Measurements from ENCODE around the gene ASIC1. TPM values are rescaled to one million over a fixed set of nuclear protein-coding genes. Genes with fewer than 3 reads are reported as not detected.

Gene ASIC1
- total RNA-seq, 2 experiments from 2014 or later, result 0.91 to 0.98 TPM

DNA sequence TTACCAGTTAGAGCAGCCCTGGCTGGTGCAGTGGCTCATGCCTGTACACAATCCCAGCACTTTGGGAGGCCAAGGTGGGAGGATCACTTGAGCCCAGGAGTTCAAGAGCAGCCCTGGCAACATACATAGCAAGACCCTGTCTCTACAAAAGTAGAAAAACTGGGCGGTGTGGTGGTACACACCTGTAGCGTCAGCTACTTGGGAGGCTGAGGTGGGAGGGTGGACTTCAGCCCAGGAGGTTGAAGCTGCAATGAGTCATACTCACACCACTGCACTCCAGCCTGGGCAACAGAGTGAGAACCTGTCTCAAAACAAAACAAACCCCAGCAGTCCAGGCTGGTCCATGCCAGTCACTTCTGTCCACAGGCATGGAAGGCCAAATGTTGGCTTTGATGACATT, 62.0 kb downstream of the ASIC1 start:
- H3K4me3 Mint-ChIP-seq, result no peak overlapping the region
- H3K36me3 Mint-ChIP-seq (ENCODE audit: low read depth), result peaks cover 49% of the 10 kb centered on the region
- no peak overlapping the region for H3K27ac Mint-ChIP-seq
- H3K9me3 Mint-ChIP-seq, result no peaks in the 10 kb centered on the region
- CTCF ChIA-PET, result interaction anchor here (1.8 to 4.2 kb wide), 2 partner anchors 8 to 9 kb away, joined by 4 to 27 read pairs; partner anchors contain the start of gene COX14
- H3K4me1 Mint-ChIP-seq, result peaks cover 17% of the 10 kb centered on the region
- no peak for DNase-seq
- no peaks in the 10 kb centered on the region for H3K27me3 Mint-ChIP-seq
- POLR2A ChIA-PET, result interaction anchor here (1.0 to 5.4 kb wide), 3 partner anchors 8 to 18 kb away, joined by 3 to 39 read pairs (median 4); partner anchors contain the start of gene COX14

DNA sequence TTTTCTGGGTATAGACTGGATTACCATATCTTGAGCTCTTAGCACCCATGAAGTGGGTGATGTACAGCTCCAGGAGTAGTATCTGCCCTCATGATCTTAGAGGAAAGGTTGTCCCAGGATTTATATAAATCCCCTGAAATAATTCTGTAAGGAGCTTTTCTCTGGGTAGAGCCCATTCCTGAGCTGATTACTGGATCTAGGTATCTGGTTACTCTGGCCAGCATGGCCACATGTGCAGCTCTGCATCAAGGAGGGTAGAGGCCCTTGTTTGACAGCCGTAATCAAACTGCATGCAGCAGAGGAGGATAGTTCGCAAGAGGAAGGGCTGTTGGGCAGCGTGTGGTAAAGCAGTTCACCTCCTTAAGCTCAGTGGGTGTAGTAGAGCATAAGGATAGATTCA, 63.1 kb downstream of the ASIC1 start:
- H3K27me3 Mint-ChIP-seq, result no peaks in the 10 kb centered on the region
- H3K4me1 Mint-ChIP-seq, result peaks cover 19% of the 10 kb centered on the region
- no peak for DNase-seq
- peaks cover 48% of the 10 kb centered on the region for H3K36me3 Mint-ChIP-seq (ENCODE audit: low read depth)
- H3K9me3 Mint-ChIP-seq, result no peaks in the 10 kb centered on the region
- no peak overlapping the region for H3K27ac Mint-ChIP-seq
- ChIA-PET POLR2A (interaction anchor here (0.7 to 5.4 kb wide), 3 partner anchors 9 to 28 kb away, joined by 3 to 39 read pairs (median 5); partner anchors contain the start of gene COX14), CTCF (interaction anchor here (0.5 to 4.2 kb wide), 2 partner anchors 10 to 52 kb away, joined by 3 to 27 read pairs; partner anchors contain the start of gene COX14)
- H3K4me3 Mint-ChIP-seq, result no peak overlapping the region

DNA sequence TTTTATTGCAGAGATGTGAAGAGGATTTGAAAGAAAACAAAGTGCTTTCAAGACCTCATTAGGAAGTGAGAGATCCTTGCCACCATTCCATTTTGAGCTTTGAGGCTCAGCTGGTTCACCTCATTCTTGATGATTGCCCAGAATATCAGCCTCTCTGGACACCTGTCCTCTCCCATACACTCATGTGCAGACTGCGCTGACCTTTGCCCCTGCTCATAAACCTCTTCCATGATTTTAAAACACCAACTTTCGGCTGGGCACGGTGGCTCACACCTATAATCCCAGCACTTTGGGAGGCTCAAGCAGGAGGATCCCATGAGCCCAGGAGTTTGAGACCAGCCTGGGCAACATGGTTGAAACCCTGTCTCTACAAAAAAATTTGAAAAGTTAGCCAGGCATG, 63.6 kb downstream of the ASIC1 start:
- H3K4me3 Mint-ChIP-seq, result no peak overlapping the region
- H3K27ac Mint-ChIP-seq, result no peak overlapping the region
- no peak for DNase-seq
- H3K9me3 Mint-ChIP-seq, result no peaks in the 10 kb centered on the region
- peaks cover 18% of the 10 kb centered on the region for H3K4me1 Mint-ChIP-seq
- H3K27me3 Mint-ChIP-seq, result no peaks in the 10 kb centered on the region
- ChIA-PET CTCF (interaction anchor here (4.2 kb wide), 1 partner anchor 10 kb away, joined by 27 read pairs; the partner anchor contains the start of gene COX14), POLR2A (interaction anchor here (0.7 to 5.4 kb wide), 3 partner anchors 9 to 27 kb away, joined by 3 to 39 read pairs (median 5); partner anchors contain the start of gene COX14)
- H3K36me3 Mint-ChIP-seq (ENCODE audit: low read depth), result peaks cover 44% of the 10 kb centered on the region

DNA sequence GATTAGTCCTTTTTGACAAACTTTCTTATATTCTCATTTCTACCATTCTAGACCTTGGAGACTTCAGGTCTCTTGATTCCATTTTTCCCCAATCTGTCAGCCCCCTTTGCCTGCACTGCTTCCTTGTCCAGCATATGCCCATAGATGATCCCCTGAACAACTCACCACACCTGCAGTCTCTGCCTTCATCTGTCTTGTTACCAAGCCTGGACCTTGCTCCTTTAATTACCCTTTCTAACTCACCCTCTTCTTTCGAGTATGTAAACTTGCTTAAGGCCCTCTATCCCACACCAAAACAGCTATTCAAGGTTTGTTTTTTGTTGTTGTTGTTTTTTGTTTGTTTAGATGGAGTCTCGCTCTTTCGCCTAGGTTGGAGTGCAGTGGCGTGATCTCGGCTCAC, 64.2 kb downstream of the ASIC1 start:
- no peak for DNase-seq
- peaks cover 39% of the 10 kb centered on the region for H3K36me3 Mint-ChIP-seq (ENCODE audit: low read depth)
- H3K9me3 Mint-ChIP-seq, result no peaks in the 10 kb centered on the region
- H3K4me3 Mint-ChIP-seq, result no peak overlapping the region
- peaks cover 13% of the 10 kb centered on the region for H3K4me1 Mint-ChIP-seq
- CTCF ChIA-PET, result interaction anchor here (4.2 kb wide), 1 partner anchor 11 kb away, joined by 27 read pairs; the partner anchor contains the start of gene COX14
- H3K27ac Mint-ChIP-seq, result no peak overlapping the region
- no peaks in the 10 kb centered on the region for H3K27me3 Mint-ChIP-seq
- POLR2A ChIA-PET, result interaction anchor here (0.6 to 5.4 kb wide), 2 partner anchors 10 to 346 kb away, joined by 3 to 39 read pairs; partner anchors contain the start of gene COX14

DNA sequence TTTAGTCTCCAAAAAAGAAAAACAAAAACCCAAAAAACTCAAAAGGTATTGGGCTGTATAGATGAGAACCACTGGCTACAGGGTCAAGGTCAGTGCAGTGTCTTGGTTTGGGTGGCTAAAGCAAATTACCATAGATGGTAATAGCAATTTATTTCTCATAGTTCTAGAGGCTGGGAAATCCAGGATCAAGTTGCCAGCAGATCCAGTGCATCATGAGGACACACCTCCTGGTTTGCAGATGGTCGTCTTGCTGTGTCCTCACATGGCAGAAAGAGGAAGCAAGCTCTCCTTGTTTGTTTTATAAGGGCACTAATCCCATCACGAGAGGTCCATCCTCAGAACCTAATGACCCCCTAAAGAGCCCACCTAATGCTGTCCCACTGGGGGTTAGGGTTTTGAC, 65.8 kb downstream of the ASIC1 start:
- Mint-ChIP-seq H3K9me3 (no peaks in the 10 kb centered on the region), H3K4me1 (peaks cover 13% of the 10 kb centered on the region), H3K4me3 (no peak overlapping the region), H3K36me3 (ENCODE audit: low read depth) (peaks cover 36% of the 10 kb centered on the region), H3K27ac (no peak overlapping the region), H3K27me3 (no peaks in the 10 kb centered on the region)
- ChIA-PET CTCF (interaction anchor here (1.3 to 4.2 kb wide), 2 partner anchors 11 to 12 kb away, joined by 3 to 27 read pairs; partner anchors contain the start of gene COX14), POLR2A (interaction anchor here (5.4 kb wide), 1 partner anchor 12 kb away, joined by 39 read pairs; the partner anchor contains the start of gene COX14)
- no peak for DNase-seq

DNA sequence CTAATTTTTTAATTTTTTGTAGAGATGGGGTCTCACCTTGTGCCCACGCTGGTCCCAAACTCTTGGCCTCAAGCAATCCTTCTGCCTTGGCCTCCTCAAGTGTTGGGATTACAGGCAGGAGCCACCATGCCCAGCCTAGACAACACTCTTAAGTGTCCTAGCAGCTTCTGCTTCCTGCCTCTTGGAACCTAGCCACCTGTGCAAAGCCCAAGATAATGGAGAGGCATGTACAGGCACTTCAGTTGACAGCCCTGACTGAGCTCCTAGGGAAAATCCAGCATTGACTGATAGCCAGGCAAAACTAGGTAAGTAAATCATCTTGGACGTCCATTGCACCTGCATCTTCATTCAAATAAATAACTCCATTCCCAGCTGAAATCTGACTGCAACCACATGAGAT, 70.2 kb downstream of the ASIC1 start:
- CTCF ChIA-PET, result interaction anchor here (0.6 to 5.9 kb wide), 3 partner anchors 16 to 345 kb away, joined by 4 to 36 read pairs (median 4); partner anchors contain the start of gene COX14
- Mint-ChIP-seq H3K36me3 (ENCODE audit: low read depth) (peaks cover 42% of the 10 kb centered on the region), H3K4me1 (peaks cover 14% of the 10 kb centered on the region), H3K27ac (no peak overlapping the region), H3K9me3 (no peaks in the 10 kb centered on the region), H3K4me3 (no peak overlapping the region), H3K27me3 (no peaks in the 10 kb centered on the region)
- no peak for DNase-seq
- POLR2A ChIA-PET, result interaction anchor here (0.7 to 4.0 kb wide), 2 partner anchors 9 to 15 kb away, joined by 3 to 23 read pairs; partner anchors contain the start of gene COX14

DNA sequence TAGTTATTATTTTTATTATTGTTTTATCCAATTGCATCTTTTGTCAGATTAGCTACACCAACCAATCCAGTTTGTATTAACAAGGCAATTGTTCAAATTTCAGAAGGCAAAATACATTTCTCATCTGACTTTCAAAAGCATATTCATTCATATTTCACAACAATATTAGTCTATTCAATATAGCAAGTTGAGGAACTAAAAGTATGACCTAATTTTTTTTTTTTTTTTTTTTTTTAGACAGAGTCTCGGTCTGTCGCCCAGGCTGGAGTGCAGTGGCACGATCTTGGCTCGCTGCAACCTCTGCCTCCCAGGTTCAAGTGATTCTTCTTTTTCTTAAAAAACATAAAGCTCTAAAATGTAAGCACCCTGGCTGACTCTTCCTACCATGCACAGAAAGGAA, 71.9 kb downstream of the ASIC1 start:
- Mint-ChIP-seq H3K36me3 (ENCODE audit: low read depth) (peaks cover 47% of the 10 kb centered on the region), H3K4me3 (no peak overlapping the region), H3K9me3 (no peaks in the 10 kb centered on the region), H3K27me3 (no peaks in the 10 kb centered on the region), H3K27ac (no peak overlapping the region), H3K4me1 (peaks cover 17% of the 10 kb centered on the region)
- DNase-seq, result no peak
- ChIA-PET POLR2A (interaction anchor here (0.9 to 4.0 kb wide), 4 partner anchors 8 to 93 kb away, joined by 4 to 23 read pairs (median 6); partner anchors contain the start of gene COX14), CTCF (interaction anchor here (0.7 to 5.9 kb wide), 5 partner anchors 18 to 189 kb away, joined by 3 to 36 read pairs (median 4); partner anchors contain the start of genes COX14 and SMARCD1)

DNA sequence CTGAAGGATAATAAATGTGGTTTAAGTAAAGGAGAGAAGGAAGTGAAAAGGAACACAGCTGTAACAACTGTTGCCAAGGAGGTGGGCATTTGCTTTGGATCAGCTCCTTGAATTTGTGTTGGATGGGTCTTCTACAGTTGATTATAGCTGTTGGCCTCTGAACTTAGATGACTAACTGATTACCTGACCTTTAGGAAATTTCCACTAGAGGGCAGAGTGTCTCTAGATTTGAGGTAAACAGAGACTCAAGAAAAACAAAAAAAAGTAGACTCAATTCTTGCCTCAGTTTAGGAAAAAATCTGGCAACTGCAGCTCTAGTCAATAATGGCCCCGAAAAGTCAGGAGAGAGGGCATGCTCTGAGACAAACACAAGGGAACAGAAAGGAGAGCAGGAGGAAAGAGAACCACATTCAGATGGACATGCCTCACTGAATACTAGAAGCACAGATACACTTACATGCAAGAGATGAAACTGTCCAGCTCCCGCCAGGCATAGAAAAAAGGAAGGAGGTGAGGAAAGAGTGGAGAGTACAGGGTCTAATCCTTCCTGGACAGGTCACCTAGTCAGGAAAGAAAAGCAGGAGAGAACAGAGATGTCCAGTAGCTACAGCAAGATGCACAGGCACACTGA, 75.2 kb downstream of the ASIC1 start:
- DNase-seq, result no peak
- POLR2A ChIA-PET, result interaction anchor here (1.1 to 2.3 kb wide), 3 partner anchors 14 to 90 kb away, joined by 3 to 9 read pairs (median 4); partner anchors contain the start of gene COX14
- peaks cover 7% of the 10 kb centered on the region for H3K4me1 Mint-ChIP-seq

More for the DNA sequence above, 75.2 kb downstream of the ASIC1 start:
- H3K27ac Mint-ChIP-seq, result peak overlapping the region; percentile 30
- no peak overlapping the region for H3K4me3 Mint-ChIP-seq
- peaks cover 60% of the 10 kb centered on the region for H3K36me3 Mint-ChIP-seq (ENCODE audit: low read depth)
- H3K27me3 Mint-ChIP-seq, result no peaks in the 10 kb centered on the region
- H3K9me3 Mint-ChIP-seq, result no peaks in the 10 kb centered on the region
- CTCF ChIA-PET, result interaction anchor here (0.7 to 5.9 kb wide), 21 partner anchors 9 to 200 kb away, joined by 3 to 36 read pairs (median 3); partner anchors contain the start of genes COX14 and SMARCD1

Other genes with a start within 250 kb of the ASIC1 start
- 1 to 10 TPM; 1.1 to 1.2 TPM for gene NCKAP5L, start 229.2 kb upstream of the ASIC1 start, total RNA-seq
- gene BCDIN3D, start 214.5 kb upstream of the ASIC1 start, total RNA-seq, result 1 to 10 TPM; 8.9 to 9.9 TPM
- under 1 TPM; 0.78 to 0.95 TPM for gene FAIM2, start 153.7 kb upstream of the ASIC1 start, total RNA-seq
- not detected for gene AQP2, start 106.9 kb upstream of the ASIC1 start, total RNA-seq
- not detected for gene AQP5, start 95.7 kb upstream of the ASIC1 start, total RNA-seq
- not detected for gene AQP6, start 84.6 kb upstream of the ASIC1 start, total RNA-seq
- gene RACGAP1, start 32.1 kb upstream of the ASIC1 start, total RNA-seq, result 100 to 1,000 TPM; 172 to 179 TPM
- gene SMARCD1, start 27.7 kb downstream of the ASIC1 start, total RNA-seq, result 10 to 100 TPM; 57.3 to 63.3 TPM
- under 1 TPM; 0.28 to 0.40 TPM for gene GPD1, start 46.4 kb downstream of the ASIC1 start, total RNA-seq
- gene COX14, start 54.6 kb downstream of the ASIC1 start, total RNA-seq, result 10 to 100 TPM; 53.5 to 55.3 TPM
- 10 to 100 TPM; 48.4 to 56.3 TPM for gene CERS5, start 109.8 kb downstream of the ASIC1 start, total RNA-seq
- gene LIMA1, start 225.9 kb downstream of the ASIC1 start, total RNA-seq, result 10 to 100 TPM; 59.4 to 59.9 TPM